GM12874 (cell line): ENCODE measurements around the gene SLAMF7.

Experiments used
- TF ChIP-seq, protein P1 (sequence below): IDR thresholded peaks from 2 replicates; pipeline ENCODE4 v1.5.1; 2011; ENCODE audit warnings: low read depth, mild to moderate bottlenecking, control low read depth, low read length, moderate library complexity; ENCODE audit not compliant: insufficient read depth

Gene SLAMF7, protein sequence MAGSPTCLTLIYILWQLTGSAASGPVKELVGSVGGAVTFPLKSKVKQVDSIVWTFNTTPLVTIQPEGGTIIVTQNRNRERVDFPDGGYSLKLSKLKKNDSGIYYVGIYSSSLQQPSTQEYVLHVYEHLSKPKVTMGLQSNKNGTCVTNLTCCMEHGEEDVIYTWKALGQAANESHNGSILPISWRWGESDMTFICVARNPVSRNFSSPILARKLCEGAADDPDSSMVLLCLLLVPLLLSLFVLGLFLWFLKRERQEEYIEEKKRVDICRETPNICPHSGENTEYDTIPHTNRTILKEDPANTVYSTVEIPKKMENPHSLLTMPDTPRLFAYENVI

DNA sequence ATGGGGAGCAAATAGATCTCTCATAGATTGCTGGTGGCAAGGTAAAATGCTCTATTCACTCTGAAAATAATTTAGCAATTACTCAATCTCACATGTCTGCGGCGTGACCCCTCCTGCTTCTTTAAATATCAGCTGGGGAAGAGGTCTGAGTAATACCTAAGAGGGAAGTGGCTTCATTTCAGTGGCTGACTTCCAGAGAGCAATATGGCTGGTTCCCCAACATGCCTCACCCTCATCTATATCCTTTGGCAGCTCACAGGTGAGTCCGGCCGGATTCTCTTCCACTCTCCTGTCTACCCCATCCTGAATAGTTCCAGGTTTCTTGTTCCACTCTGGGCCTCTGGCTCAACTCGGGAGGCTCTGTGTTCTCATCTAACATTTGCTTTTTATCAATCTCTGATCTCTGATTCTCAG, at the start of gene SLAMF7:
Gene SLAMF7, plus strand, starts transcription at position 150 of the 414 bp plus-strand sequence. Its CDS starts 55 bp downstream, at position 205.
- TF ChIP-seq, protein P1, sequence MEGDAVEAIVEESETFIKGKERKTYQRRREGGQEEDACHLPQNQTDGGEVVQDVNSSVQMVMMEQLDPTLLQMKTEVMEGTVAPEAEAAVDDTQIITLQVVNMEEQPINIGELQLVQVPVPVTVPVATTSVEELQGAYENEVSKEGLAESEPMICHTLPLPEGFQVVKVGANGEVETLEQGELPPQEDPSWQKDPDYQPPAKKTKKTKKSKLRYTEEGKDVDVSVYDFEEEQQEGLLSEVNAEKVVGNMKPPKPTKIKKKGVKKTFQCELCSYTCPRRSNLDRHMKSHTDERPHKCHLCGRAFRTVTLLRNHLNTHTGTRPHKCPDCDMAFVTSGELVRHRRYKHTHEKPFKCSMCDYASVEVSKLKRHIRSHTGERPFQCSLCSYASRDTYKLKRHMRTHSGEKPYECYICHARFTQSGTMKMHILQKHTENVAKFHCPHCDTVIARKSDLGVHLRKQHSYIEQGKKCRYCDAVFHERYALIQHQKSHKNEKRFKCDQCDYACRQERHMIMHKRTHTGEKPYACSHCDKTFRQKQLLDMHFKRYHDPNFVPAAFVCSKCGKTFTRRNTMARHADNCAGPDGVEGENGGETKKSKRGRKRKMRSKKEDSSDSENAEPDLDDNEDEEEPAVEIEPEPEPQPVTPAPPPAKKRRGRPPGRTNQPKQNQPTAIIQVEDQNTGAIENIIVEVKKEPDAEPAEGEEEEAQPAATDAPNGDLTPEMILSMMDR = no peak

DNA sequence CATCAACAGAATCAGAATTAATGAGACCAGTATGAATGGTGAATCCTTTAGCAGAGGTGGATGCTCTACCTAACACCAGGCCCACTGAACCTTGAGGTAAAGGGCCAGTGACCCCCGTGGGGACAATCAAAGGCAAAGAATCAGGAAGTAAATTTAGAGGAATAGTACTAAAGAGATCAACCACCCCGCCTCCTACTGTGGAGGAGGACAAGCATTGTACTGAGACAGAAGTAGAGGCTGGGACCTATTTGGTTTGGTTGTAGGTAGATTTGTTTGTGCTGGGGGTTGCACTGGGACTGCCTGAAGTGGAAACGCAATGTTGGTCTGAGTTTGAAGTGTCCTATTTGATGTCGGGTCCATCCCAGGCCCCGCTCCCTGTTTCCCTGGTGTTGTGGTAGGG, 36.9 kb upstream of the SLAMF7 start:
- TF ChIP-seq, protein P1 = no peak

DNA sequence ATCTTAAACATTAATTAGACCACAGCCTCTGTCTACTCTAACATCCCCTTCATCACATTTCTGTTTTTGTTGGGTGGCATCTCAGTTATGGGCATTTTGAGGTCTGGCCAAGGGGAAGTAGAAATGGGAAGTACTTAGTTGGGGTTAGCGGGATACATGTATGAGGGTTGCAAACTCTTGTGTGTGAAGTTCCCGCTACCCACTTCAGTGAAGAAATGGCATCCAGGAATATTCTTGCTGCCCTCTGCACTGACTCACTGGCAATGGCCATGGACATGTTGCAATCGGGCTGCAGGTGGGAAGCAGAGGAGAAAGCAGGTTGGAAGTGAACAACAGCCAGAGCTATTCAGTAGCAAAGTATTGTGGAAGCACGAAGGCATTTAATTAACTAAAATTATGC, 34.8 kb upstream of the SLAMF7 start:
- TF ChIP-seq, protein P1 = no peak

DNA sequence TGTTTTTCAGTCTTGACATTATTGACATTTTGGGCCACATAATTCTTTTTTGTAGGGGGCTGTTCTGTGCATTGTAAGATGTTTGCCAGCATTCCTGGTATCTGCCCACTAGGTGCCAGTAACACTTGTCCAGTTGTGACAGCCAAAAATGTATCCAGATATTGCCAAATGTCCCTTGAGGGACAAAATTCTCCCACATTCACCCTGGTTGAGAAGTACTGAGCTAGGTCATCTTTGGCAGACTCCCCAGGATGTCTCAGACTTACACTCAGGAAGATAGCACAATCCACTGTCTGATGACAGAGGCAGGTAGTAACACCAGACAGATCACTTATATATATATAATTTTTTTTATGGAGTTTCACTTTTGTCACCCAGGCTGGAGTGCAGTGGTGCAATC, 33.3 kb upstream of the SLAMF7 start:
- TF ChIP-seq, protein P1 = no peak

DNA sequence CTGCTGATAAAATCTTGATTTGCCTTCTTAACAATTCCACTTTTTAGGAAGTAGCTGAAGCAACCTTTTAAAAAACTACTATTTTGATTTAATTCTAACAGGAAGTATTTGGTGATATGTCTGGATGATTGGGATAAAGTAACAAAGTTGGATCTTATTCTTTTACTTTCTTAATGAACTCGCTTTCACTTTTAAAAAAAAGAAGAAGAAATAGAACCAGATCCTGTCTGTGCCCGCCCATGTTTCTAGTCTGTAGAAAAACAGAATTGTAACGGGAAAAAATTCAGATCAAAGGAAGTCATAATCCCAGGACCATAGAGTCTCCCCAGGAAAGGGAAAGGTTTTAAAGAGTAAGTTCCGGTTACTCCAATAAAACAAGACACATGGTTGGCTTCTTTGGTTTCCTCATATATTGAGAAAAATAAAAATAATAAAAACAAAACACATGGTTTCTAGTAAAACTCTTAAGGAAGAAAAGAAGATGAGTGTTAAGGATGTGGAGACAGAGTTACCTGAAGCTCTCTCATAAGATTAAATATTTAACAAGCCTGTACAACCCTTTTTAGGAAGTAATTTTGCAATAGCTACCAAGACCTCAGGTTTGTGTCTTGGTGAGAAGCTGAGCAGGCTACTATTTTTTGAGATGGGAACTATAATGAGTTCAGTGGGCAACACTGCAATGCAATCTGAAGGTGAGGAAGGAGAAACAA, 32.4 kb upstream of the SLAMF7 start:
- TF ChIP-seq, protein P1 = no peak

DNA sequence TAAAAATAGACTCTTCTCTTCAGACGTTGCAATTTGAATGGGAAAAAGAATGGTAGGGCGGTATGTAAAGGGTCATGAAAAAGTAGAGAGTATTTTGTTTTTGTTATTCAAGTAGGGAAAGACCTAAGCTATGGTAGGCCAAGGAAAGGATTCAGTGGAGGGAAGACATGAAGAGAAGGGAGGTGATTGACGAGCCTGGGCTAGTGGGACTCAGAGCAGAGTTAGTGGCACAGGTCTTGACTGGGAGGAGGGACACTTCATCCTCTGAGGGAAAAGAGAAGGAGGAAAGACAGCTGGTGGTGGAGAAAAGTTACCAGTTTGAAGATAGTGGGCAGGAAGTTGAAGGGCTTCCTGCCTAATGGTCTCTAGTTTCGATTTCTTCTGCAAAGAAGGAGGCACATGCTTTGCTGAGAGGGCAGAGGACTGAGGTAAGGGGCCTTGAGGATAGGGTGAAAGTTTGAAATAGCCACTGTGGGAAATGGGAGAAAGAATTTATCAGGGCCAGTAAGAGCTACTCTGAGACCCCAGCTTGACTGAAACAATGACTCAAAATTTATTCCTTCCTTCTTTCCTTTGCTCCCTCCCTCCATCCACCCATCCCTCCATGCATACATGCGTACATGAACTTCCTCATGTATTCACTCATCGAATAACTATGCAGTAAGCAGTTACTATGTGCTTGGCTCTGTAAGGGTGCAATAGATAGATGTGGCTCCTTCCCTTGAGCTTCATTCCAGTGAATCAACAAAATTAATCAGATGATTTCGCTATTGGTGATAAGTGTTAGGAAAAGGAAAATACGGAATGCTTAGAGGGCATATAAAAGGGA, 31.6 kb upstream of the SLAMF7 start:
- TF ChIP-seq, protein P1 = no peak

DNA sequence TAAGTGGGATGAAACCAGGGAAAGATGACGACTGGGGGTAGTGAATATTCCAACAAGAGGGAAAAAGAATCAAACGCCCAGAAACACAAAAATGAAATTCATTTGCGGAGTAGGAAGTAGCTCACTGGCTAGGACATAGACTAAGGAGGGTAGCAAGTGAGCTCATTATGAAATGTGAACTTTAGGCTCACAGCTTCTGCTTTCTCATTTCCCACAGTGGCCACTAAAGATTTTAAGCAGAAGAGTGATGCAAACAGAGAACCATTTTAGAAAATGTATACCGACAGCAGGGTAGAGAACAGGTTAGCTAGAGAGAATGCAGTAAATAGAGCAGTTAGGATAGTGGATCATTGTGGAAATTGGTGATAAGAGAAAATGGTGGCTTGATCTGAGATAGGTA, 30.9 kb upstream of the SLAMF7 start:
- TF ChIP-seq, protein P1 = no peak
